T-helper 22 cell (primary cell): ENCODE data around the gene DLG5.

Experiments
- DNase-seq: peaks from one replicate; pipeline ENCODE4 v3.0.0-alpha.2; 2020; ENCODE audit warnings: low read depth

DLG5 gene

GRCh38 chr10:77910524-77911145 lies 15.9 kb downstream of the DLG5 start:
- no peak for DNase-seq

GRCh38 chr10:77909749-77910375 lies 16.7 kb downstream of the DLG5 start:
- no peak for DNase-seq

GRCh38 chr10:77909021-77909748 lies 17.4 kb downstream of the DLG5 start:
- no peak for DNase-seq

GRCh38 chr10:77907900-77908717 lies 18.4 kb downstream of the DLG5 start:
- no peak for DNase-seq

GRCh38 chr10:77907462-77907861 lies 19.1 kb downstream of the DLG5 start:
- no peak for DNase-seq

GRCh38 chr10:77906951-77907421 lies 19.6 kb downstream of the DLG5 start:
- DNase-seq: no peak

GRCh38 chr10:77905781-77906180 lies 20.8 kb downstream of the DLG5 start:
- DNase-seq: no peak

GRCh38 chr10:77905086-77905748 lies 21.3 kb downstream of the DLG5 start:
- no peak for DNase-seq

GRCh38 chr10:77904100-77904840 lies 22.3 kb downstream of the DLG5 start:
- no peak for DNase-seq

GRCh38 chr10:77902159-77902558 lies 24.4 kb downstream of the DLG5 start:
- no peak for DNase-seq

GRCh38 chr10:77901743-77902142 lies 24.8 kb downstream of the DLG5 start:
- no peak for DNase-seq

- DNase-seq: no peak
Observed at GRCh38 chr10:77899690-77900089, 26.9 kb downstream of the DLG5 start.

GRCh38 chr10:77899080-77899477 lies 27.5 kb downstream of the DLG5 start:
- DNase-seq: no peak

- DNase-seq: no peak
Observed at GRCh38 chr10:77898323-77899079, 28.1 kb downstream of the DLG5 start.

GRCh38 chr10:77896058-77896457 lies 30.5 kb downstream of the DLG5 start:
- no peak for DNase-seq

- DNase-seq: no peak
Observed at GRCh38 chr10:77894058-77894457, 32.5 kb downstream of the DLG5 start.

- no peak for DNase-seq
Observed at GRCh38 chr10:77893386-77893785, 33.2 kb downstream of the DLG5 start.

GRCh38 chr10:77892761-77893160 lies 33.8 kb downstream of the DLG5 start:
- no peak for DNase-seq

GRCh38 chr10:77892021-77892739 lies 34.4 kb downstream of the DLG5 start:
- no peak for DNase-seq

GRCh38 chr10:77890097-77890496 lies 36.5 kb downstream of the DLG5 start:
- DNase-seq: no peak
